KOPT-K1 (cell line): ENCODE measurements around the gene NDUFB3.
"Not testable (repeated sequence)": the region's sequence is repeated elsewhere in the genome, so short reads cannot be mapped to it uniquely, and the experiment has no call there.

Source experiments
- H3K27ac ChIP-seq: fragments of 200-600 bp; sonication (generic); 2 replicates; pipeline ENCODE4 v1.5.1; 2016; ENCODE audit warnings: antibody characterized with exemption, mild to moderate bottlenecking, low read depth, low read length; ENCODE audit not compliant: poor library complexity, severe bottlenecking
- H3K36me3 ChIP-seq: fragments of 200-600 bp; sonication (generic); 2 replicates; pipeline ENCODE4 v1.5.1; 2017; ENCODE audit warnings: antibody characterized with exemption, mild to moderate bottlenecking, low read length, moderate library complexity; ENCODE audit not compliant: insufficient read depth
- H3K9me3 ChIP-seq: fragments of 200-600 bp; sonication (generic); 2 replicates; pipeline ENCODE4 v1.5.1; 2017; ENCODE audit warnings: antibody characterized with exemption, low read length, mild to moderate bottlenecking; ENCODE audit not compliant: insufficient read depth, poor library complexity, severe bottlenecking

NDUFB3 gene

DNA sequence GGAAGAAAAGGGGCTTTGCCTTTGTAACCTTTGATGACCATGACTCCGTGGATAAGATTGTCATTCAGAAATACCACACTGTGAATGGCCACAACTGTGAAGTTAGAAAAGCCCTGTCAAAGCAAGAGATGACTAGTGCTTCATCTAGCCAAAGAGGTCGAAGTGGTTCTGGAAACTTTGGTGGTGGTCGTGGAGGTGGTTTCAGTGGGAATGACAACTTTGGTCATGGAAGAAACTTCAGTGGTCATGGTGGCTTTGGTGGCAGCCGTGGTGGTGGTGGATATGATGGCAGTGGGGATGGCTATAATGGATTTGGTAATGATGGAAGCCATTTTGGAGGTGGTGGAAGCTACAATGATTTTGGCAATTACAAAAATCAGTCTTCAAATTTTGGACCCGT is 8.3 kb upstream of the NDUFB3 start:
- H3K36me3 ChIP-seq, result peaks cover 26% of the 10 kb centered on the region; the same call in 1 of the 2 replicates
- not testable (repeated sequence) for H3K27ac ChIP-seq, H3K9me3 ChIP-seq

DNA sequence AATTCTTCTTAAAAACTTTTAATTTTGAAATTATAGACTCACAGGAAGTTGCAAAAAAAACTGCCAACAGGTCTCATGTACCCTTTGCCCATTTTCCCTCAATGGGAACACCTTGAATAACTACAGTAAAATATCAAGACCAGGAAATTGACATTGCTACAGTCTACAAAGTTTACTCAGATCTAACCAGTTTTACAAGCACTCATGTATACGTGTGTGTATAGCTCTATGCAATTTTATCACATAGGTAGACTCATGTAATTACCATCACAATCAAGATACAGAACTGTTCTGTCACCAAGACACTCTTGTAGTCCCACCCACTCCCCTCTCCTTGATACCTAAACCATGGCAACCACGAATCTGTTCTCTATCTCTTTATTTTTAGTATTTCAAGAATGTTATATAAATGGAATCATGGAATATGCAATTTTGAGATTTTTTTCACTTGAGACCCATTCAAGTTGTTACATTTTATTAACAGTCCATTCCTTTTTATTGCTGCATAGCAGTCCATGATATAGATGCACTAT is 6.9 kb upstream of the NDUFB3 start:
- H3K9me3 ChIP-seq, result no peaks in the 10 kb centered on the region
- peaks cover 14% of the 10 kb centered on the region; the same call in 1 of the 2 replicates for H3K36me3 ChIP-seq
- no peak overlapping the region for H3K27ac ChIP-seq

DNA sequence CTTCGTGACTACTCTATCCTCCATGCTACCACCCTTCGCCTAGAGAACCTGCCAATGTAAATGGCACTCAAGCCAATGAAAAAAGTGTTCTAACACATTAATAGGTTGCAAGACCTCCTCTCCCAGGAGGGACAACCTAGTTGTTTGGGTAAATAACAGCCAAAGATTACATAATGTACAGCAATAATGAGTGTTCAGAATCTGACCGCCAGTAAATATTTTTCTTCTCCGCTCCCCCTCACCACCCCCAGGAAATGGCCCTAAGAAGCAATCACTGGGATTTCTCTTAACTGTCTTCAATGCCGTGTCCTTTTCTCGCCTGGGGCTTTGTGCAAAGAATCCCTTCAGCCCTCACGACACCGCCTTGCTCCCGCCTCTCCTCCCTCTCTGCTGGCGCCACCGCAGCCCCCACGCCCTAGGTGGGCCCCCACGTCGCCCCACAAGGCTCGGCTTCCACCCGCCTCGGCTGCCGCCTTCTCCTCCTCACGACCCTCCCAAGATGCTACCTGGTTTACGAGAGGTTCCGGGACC is 788 bp upstream of the NDUFB3 start:
- H3K27ac ChIP-seq, result peak overlapping the region; percentile 93

DNA sequence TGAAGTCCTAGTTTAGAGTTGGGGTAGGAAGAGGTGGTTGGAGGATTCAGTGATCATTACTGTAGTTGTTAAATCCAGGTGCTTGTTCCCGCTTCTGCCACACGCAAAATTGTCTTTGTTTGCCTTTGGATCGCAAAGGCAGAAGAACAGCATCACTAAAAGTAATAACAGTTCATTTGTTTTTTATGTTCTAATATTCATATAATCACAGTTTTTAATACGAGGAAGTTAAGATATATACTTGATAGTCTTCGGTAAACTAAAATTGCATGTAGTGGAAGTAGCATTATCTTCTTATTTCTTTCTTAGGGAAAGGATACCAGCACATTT is 365 bp downstream of the NDUFB3 start:
- Histone ChIP-seq H3K9me3 (no peaks in the 10 kb centered on the region), H3K27ac (peak overlapping the region; percentile 93), H3K36me3 (no peaks in the 10 kb centered on the region)

More for the DNA sequence above, 788 bp upstream of the NDUFB3 start:
- Histone ChIP-seq H3K9me3 (no peaks in the 10 kb centered on the region), H3K36me3 (no peaks in the 10 kb centered on the region)

DNA sequence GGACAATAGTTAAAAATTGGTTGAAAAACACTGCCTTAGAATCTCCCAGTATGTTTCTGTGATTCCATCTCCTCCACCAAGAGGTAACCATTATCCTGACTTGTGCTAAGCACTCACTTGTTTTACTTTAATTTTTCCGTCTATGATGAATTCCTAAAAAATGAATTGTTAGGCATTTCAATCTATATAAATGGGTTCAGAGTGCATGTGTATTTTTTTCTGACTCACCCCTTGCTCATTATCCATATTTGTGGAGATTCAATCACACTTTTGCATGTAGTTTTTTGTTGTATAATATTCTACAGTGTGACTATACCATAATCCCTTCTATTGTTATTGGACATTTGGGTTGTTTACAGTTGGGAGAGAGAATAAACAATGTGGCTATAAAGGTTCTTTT is 1.3 kb downstream of the NDUFB3 start:
- Histone ChIP-seq H3K27ac (no peak overlapping the region), H3K9me3 (no peaks in the 10 kb centered on the region), H3K36me3 (no peaks in the 10 kb centered on the region)

DNA sequence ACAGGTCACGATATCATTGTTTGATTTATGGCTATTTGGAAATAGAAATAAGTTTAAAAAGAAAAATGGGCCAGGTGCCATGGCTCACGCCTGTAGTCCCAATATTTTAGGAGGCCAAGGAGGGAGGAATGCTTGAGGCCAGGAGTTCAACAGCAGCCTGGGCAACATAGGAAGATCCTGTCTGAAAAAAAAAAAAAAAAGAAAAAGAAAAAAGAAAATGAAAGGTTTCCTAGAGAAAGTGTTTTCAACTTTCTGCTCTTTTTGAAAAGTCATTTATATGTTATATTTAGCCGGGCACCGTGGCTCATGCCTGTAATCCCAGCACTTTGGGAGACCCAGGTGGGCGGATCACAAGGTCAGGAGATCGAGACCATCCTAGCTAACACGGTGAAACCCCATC is 3.2 kb downstream of the NDUFB3 start:
- Histone ChIP-seq H3K9me3 (no peaks in the 10 kb centered on the region), H3K36me3 (peaks cover 14% of the 10 kb centered on the region), H3K27ac (no peak overlapping the region)

DNA sequence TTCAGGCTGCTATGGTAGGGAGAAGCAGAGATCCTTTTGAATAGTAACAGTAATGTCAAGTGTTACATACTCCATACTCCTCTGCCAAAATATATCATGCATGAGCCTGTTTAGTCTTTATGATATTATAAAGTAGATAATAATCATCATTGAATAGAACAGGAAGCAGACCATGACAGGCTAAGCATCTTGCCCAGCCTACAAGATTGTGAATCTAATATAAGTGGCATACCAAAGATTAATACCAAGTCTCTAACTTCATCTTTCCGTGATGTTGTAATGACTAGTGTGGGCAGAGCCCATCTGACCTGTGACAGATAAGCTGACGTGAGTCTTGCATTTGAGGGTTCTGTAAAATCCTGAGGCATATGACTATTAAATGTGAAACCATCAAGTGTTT is 13.1 kb downstream of the NDUFB3 start:
- H3K9me3 ChIP-seq, result no peaks in the 10 kb centered on the region
- no peak overlapping the region for H3K27ac ChIP-seq
- H3K36me3 ChIP-seq, result peaks cover 80% of the 10 kb centered on the region

DNA sequence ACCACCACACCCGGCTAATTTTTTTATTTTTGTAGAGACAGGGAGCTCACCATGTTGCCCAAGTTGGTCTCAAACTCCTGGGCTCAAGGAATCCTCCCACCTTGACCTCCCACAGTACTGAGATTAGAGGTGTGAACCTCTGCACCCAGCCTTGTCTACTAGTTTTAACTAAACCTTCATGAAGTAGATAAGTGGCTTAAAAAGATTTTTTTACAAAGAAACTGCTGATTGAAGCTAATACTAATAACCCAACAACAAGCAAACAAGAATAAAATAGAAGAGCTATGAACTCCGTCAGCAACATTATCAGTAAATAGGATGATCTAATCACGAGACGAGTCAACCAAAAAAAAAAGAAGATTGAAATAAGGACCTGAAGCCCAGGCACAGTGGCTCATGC is 18.8 kb downstream of the NDUFB3 start:
- H3K36me3 ChIP-seq, result peaks cover 40% of the 10 kb centered on the region

DNA sequence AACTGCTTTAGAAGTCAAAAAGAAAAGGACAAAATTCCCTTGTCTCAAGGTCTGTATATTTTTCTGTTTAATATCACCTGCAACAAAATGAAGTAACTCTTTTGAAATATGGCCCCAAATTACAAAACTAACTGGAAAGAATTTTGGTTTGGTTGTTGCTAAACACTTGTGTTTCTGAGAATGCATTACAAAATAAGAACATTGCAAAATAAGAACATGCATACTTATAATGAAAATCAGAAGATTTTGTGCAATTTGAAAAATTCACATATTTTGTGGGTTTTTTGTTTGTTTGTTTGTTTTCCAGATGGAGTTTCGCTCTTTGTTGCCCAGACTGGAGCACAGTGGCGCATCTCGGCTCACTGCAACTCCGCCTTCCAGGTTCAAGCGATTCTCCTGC is 21.8 kb downstream of the NDUFB3 start:
- H3K9me3 ChIP-seq, result no peaks in the 10 kb centered on the region
- H3K36me3 ChIP-seq, result peaks cover 16% of the 10 kb centered on the region
- no peak overlapping the region for H3K27ac ChIP-seq

More for the DNA sequence above, 18.8 kb downstream of the NDUFB3 start:
- Histone ChIP-seq H3K27ac (no peak overlapping the region), H3K9me3 (no peaks in the 10 kb centered on the region)

DNA sequence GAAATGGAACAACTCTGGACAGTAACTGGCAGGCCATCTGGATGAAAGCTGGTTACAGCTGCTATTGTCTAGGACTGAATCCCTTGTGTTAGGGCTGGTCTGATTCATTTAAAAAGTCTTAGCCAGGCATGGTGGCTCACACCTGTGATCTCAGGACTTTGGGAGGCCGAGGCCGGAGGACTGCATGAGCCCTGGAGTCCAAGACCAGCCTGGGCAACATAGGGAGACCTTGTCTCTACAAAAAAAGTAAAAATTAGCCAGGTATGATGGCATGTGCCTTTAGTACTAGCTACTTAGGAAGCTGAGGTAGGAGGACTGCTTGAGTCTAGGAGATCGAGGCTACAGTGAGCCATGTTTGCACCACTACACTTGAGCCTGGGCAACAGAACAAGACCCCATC is 28.7 kb downstream of the NDUFB3 start:
- H3K27ac ChIP-seq, result no peak overlapping the region
- no peaks in the 10 kb centered on the region for H3K36me3 ChIP-seq
- H3K9me3 ChIP-seq, result no peaks in the 10 kb centered on the region

DNA sequence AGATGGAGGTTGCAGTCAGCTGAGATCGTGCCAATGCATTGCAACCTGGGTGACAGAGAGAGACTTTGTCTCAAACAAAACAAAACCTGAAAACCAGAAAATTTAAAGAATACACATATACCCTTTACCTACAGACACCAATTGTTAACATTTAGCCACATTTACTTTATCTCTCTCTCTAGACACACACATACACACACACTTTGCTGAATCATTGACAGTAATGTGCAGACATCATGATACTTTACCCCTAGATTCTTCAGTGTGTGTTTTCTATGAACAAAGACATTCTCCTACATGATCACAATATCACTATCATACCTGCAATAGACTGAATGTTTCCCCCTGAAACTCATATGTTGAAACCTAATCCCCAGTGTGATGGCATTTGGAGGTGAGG is 34.0 kb downstream of the NDUFB3 start:
- H3K36me3 ChIP-seq, result no peaks in the 10 kb centered on the region
- no peaks in the 10 kb centered on the region for H3K9me3 ChIP-seq
- no peak overlapping the region for H3K27ac ChIP-seq

DNA sequence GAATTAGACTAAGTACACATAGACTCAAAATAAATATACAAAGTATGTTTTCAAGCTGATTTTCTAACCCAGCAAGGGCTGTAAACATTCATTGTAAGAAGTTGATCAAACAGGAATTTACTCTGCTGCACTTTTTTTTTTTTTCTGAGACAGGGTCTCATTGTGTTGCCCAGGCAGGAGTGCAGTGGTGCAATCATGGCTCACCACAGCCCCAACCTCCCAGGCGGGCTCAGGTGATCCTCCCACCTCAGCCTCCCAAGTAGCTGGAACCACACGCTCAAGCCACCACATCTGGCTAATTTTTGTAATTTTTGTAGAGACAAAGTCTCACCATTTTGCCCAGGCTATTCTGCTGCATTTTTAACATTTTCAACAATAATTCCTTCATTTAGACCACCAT is 35.8 kb downstream of the NDUFB3 start:
- Histone ChIP-seq H3K9me3 (no peaks in the 10 kb centered on the region), H3K36me3 (no peaks in the 10 kb centered on the region), H3K27ac (no peak overlapping the region)

DNA sequence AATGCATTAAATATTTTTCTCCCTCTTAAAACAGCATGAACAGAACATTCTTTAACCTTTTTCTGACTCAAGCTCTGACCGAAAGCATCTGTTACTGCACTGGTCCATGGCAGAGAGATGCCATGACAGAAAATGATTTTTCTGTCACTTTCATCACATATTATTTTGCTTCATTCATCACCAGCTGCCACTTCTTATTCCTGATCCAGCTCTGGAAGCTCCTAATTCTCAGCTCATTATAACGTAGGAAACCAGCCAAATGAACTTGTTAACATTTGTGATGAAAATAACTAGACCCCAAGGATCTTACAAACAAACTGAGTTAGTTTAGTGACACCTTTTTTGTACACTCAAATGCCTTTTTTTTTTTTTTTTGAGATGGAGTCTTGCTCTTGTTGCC is 36.5 kb downstream of the NDUFB3 start:
- Histone ChIP-seq H3K36me3 (no peaks in the 10 kb centered on the region), H3K27ac (no peak overlapping the region), H3K9me3 (no peaks in the 10 kb centered on the region)

DNA sequence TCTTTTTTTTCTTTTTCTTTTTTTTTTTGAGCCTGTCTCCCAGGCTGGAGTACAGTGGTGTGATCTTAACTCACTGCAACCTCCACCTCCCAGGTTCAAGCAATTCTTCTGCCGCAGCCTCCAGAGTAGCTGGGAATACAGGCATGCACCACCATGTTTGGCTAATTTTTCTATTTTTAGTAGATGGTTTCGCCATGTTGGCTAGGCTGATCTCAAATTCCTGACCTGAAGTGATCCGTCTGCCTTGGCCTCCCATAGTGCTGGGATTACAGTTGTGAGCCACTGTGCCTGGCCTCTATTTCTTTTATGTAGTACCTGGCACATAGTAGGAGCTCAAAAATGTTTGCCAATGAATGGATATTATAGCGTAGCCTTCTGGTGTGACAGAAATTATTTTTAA is 37.4 kb downstream of the NDUFB3 start:
- Histone ChIP-seq H3K27ac (no peak overlapping the region), H3K9me3 (no peaks in the 10 kb centered on the region), H3K36me3 (no peaks in the 10 kb centered on the region)

DNA sequence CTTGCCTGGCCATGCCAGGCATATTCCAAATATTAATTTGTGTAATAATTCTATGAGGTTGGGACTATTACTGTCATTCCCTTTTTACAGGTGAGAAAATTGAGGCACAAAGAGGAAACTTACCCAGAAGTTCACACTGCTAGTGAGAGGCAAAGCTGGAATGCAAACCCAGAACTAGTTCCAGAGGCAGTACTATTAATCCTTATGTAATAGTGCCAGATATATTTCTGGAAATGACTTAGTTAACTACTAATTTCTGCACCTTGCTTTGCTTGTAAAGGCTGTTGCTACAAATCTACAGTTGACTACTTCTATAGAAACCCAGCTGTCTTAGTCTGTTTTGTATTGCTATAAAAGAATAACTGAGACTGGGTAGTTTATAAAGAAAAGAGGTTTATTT is 38.8 kb downstream of the NDUFB3 start:
- no peaks in the 10 kb centered on the region for H3K36me3 ChIP-seq
- no peak overlapping the region for H3K27ac ChIP-seq
- H3K9me3 ChIP-seq, result no peaks in the 10 kb centered on the region

DNA sequence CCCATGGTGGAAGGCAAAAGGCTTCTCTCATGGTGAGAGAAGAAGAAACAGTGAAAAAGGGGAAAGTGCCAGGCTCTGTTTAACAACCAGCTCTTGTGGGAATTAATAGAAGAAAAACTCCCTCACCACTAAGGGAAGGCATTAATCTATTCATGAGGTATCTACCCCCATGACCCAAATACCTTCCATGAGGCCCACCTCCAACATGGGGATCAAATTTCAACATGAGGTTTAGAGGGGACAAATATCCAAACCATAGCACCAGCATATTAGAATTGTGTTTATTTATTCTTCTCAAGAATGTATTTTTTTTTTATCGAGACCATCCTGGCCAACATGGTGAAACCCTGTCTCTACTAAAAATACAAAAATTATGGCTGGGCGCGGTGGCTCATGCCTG is 39.3 kb downstream of the NDUFB3 start:
- Histone ChIP-seq H3K9me3 (no peaks in the 10 kb centered on the region), H3K36me3 (no peaks in the 10 kb centered on the region), H3K27ac (no peak overlapping the region)
